ENCODE results near the gene PTPRJ. TPM values are rescaled to one million over a fixed set of nuclear protein-coding genes. Genes with fewer than 3 reads are reported as not detected.

The PTPRJ gene
- total and polyA plus RNA-seq, 4 donors = 4.1 to 24.7 (median 14.6) TPM

DNA sequence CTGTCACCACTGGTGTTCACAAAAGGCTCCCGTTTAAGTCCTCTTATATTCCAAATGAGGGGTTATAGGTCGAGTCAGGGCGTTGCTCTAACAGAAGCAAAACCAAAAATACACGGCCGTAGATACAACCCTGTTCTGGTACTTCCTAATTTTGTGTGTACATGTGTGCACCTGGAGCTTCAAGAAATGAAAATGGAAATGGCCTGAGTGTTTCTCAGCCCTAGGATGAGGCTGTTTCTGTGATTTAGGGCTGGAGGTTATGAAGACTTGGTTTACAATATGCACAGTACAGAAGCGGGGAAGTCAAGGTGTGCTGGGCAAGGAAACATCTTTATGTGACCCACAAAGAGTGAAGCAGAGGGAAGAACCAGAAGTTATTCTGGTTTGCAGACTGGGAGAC, 125.8 kb downstream of the PTPRJ start:
- 37% methylated on average over 6 of the region's 6 CpGs for WGBS
- H3K27ac ChIP-seq (ENCODE audit: low read depth in 1 of 2, low read length in 2 of 2) = peak overlapping the region; percentile 66 to 68
- no peaks in the 10 kb centered on the region for H3K9me3 ChIP-seq (ENCODE audit: control insufficient read depth in 4 of 4, low read length in 3 of 4)
- no peak overlapping the region for H3K4me3 ChIP-seq (ENCODE audit: low read depth in 1 of 3, low read length in 3 of 3)
- no peak for DNase-seq (ENCODE audit: low spot score)
- TF ChIP-seq TAF1 (conservative IDR thresholded peaks at IDR 0.05) = no peak
- peak; percentile 9 to 14 for TF ChIP-seq RXRA (IDR thresholded peaks at IDR 0.05)
- H3K27me3 ChIP-seq (ENCODE audit: control insufficient read depth in 4 of 4, insufficient read depth in 4 of 4, low read length in 3 of 4) = no peaks in the 10 kb centered on the region
- peak overlapping the region in 1 of 2 donors; percentile 81 for H3K9ac ChIP-seq (ENCODE audit: low read depth in 1 of 2, low read length in 2 of 2)
- no peaks in the 10 kb centered on the region for H3K36me3 ChIP-seq (ENCODE audit: control insufficient read depth in 4 of 4, insufficient read depth in 3 of 4, low read depth in 1 of 4, low read length in 3 of 4)
- peaks cover 11 to 82% (median 72%) of the 10 kb centered on the region in 4 donors for H3K4me1 ChIP-seq (ENCODE audit: control insufficient read depth in 4 of 4, insufficient read depth in 4 of 4, low read length in 3 of 4)

DNA sequence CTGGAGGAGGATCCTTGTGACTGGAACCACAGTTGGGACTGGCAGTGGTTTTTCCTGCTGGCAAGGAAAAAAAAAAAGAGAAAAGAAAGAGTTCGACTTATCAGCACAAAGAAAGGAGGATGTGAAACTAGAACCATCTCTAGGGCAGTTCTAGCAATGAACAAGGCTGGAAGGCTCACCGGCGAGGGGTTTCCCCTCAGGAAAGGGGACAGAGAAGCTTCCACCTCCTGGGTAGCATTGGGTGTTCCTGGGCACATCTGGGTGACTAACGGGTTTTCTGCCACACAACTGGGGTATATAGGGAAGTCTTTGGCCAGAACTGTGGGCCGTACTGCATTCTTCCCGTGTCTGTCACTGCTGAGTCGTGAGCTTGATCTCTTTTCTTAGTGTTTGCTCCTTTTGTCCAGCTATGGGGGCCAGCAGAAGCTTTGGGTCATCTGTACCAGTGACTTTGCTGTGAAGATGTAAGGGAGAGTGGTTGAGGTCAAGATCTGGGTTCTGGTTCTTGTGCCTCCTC, 126.9 kb downstream of the PTPRJ start:
- no peak for TF ChIP-seq RXRA (IDR thresholded peaks at IDR 0.05)
- TF ChIP-seq TAF1 (conservative IDR thresholded peaks at IDR 0.05) = no peak
- TF ChIP-seq FOXA1 (IDR thresholded peaks at IDR 0.05) = no peak
- TF ChIP-seq RAD21 (IDR thresholded peaks at IDR 0.05) = no peak
- TF ChIP-seq ATF3 (IDR thresholded peaks at IDR 0.05) = no peak
- no peak for TF ChIP-seq HNF4G (IDR thresholded peaks at IDR 0.05)
- TF ChIP-seq GABPA (IDR thresholded peaks at IDR 0.05 in 1 of 2, conservative IDR thresholded peaks at IDR 0.05 in 1 of 2) = no peak
- TF ChIP-seq REST (IDR thresholded peaks at IDR 0.05) = no peak
- TF ChIP-seq SP1 (IDR thresholded peaks at IDR 0.05) = no peak
- no peak for TF ChIP-seq EGR1 (IDR thresholded peaks at IDR 0.05; ENCODE audit: low read depth in 2 of 2)
- TF ChIP-seq CTCF (IDR thresholded peaks at IDR 0.05; ENCODE audit: low read depth, low read length, missing input control) = no peak
- TF ChIP-seq, protein P1, sequence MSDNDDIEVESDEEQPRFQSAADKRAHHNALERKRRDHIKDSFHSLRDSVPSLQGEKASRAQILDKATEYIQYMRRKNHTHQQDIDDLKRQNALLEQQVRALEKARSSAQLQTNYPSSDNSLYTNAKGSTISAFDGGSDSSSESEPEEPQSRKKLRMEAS (IDR thresholded peaks at IDR 0.05) = no peak
- TF ChIP-seq HNF4A (conservative IDR thresholded peaks at IDR 0.05) = no peak
- no peak for TF ChIP-seq NR2F2 (IDR thresholded peaks at IDR 0.05)
- Histone ChIP-seq H3K27me3 (ENCODE audit: control insufficient read depth in 4 of 4, insufficient read depth in 4 of 4, low read length in 3 of 4) (no peaks in the 10 kb centered on the region), H3K4me3 (ENCODE audit: low read depth in 1 of 3, low read length in 3 of 3) (no peak overlapping the region), H3K4me1 (ENCODE audit: control insufficient read depth in 4 of 4, insufficient read depth in 4 of 4, low read length in 3 of 4) (peaks cover 9 to 71% (median 63%) of the 10 kb centered on the region in 4 donors), H3K9me3 (ENCODE audit: control insufficient read depth in 4 of 4, low read length in 3 of 4) (no peaks in the 10 kb centered on the region), H3K36me3 (ENCODE audit: control insufficient read depth in 4 of 4, insufficient read depth in 3 of 4, low read depth in 1 of 4, low read length in 3 of 4) (no peaks in the 10 kb centered on the region), H3K27ac (ENCODE audit: low read depth in 1 of 2, low read length in 2 of 2) (peak overlapping the region in 1 of 2 donors; percentile 13), H3K9ac (ENCODE audit: low read depth in 1 of 2, low read length in 2 of 2) (no peak overlapping the region)
- DNase-seq (ENCODE audit: low spot score) = no peak
- WGBS = 78% methylated on average over 7 of the region's 7 CpGs

All from liver (tissue), 9 donors.